Neural crest cell (in vitro differentiated cells): ENCODE results near the gene WSB2. TPM values are rescaled to one million over a fixed set of nuclear protein-coding genes. Genes with fewer than 3 reads are reported as not detected.
A peak's percentile ranks its signal among the peaks of the same experiment; 100 is the strongest.

ENCODE experiments used
- DNase-seq: peaks from one replicate; pipeline ENCODE4 v3.0.0; 2021; ENCODE audit warnings: low read depth, mixed read lengths, low spot score
- H3K27ac Mint-ChIP-seq: one replicate; pipeline ENCODE4 v1.8.0; 2021; ENCODE audit warnings: mild to moderate bottlenecking, mixed read lengths; ENCODE audit not compliant: unreplicated experiment
- H3K27me3 Mint-ChIP-seq: 2 replicates; pipeline ENCODE4 v1.8.0; 2021; ENCODE audit warnings: low read depth, mild to moderate bottlenecking, mixed read lengths
- H3K36me3 Mint-ChIP-seq: 2 replicates; pipeline ENCODE4 v1.8.0; 2021; ENCODE audit warnings: low read depth, mild to moderate bottlenecking, mixed read lengths
- H3K4me1 Mint-ChIP-seq: 2 replicates; pipeline ENCODE4 v1.8.0; 2021; ENCODE audit warnings: mixed read lengths
- H3K4me3 Mint-ChIP-seq: one replicate; pipeline ENCODE4 v1.8.0; 2021; ENCODE audit warnings: mild to moderate bottlenecking, mixed read lengths
- H3K9me3 Mint-ChIP-seq: 2 replicates; pipeline ENCODE4 v1.8.0; 2021; ENCODE audit warnings: mixed read lengths
- CTCF ChIP-seq: fragments of 200-600 bp; sonication (generic); conservative IDR thresholded peaks from 2 replicates; pipeline ENCODE4 v1.5.0; 2021; ENCODE audit warnings: antibody characterized with exemption, mild to moderate bottlenecking
- total RNA-seq: library from RNA; stranded (reverse); gene quantifications from 2 replicates; pipeline ENCODE4 v1.2.1, GENCODE V29; 2021

WSB2 gene
- total RNA-seq, 1 donor from 2014 or later = 78.6 TPM

DNA sequence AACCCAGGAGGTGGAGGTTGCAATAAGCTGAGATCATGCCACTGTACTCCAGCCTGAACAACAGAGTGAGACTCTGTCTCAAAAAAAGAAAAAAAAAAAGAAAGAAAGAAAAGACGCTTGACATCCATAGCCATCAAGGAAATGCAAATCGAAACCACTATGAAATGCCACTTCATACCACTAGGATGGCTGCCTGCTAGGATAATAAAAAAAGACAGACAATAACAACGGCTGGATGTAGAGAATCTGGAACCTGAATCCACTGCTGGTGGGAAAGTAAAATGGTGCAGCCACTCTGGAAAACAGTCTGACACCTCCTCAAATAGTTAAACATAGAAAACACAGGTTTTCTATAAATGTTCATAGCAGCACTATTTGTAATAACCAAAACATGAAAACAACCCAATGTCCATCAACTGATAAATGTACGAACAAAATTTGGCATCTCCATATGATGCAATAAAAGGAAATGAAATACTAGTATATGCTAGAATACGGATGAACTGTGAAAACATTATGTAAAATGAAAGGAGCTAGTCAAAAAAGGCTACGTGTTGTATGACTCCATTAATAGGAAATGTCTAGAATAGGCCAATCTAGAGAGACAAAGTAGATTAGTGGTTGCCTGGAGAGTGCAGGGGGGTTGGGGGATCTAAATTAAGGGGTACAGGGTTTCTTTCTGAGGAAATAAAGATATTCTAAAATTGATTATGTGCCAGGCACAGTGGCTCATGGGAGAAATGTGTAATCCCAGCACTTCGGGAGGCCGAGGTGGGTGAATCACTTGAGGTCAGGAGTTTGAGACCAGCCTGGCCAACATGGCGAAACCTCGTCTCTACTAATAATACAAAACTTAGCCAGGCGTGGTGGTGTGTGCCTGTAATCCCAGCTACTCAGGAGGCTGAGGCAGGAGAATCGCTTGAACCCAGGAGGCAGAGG, 9.7 kb downstream of the WSB2 start:
- peaks cover 17% of the 10 kb centered on the region for H3K4me1 Mint-ChIP-seq
- no peaks in the 10 kb centered on the region for H3K27me3 Mint-ChIP-seq
- TF ChIP-seq CTCF = peak; percentile 39
- H3K27ac Mint-ChIP-seq = no peak overlapping the region
- H3K4me3 Mint-ChIP-seq = no peak overlapping the region
- peaks cover 2% of the 10 kb centered on the region for H3K9me3 Mint-ChIP-seq
- peaks cover 10% of the 10 kb centered on the region for H3K36me3 Mint-ChIP-seq
- no peak for DNase-seq

- no peak for DNase-seq
- Mint-ChIP-seq H3K27ac (no peak overlapping the region), H3K4me3 (no peak overlapping the region), H3K36me3 (peaks cover 22% of the 10 kb centered on the region), H3K27me3 (no peaks in the 10 kb centered on the region), H3K4me1 (no peaks in the 10 kb centered on the region), H3K9me3 (no peaks in the 10 kb centered on the region)
- no peak for TF ChIP-seq CTCF
Measured at GRCh38 chr12:118046430-118046829, 14.5 kb downstream of the WSB2 start.

GRCh38 chr12:118044577-118044976, 16.4 kb downstream of the WSB2 start:
- H3K9me3 Mint-ChIP-seq = no peaks in the 10 kb centered on the region
- no peak overlapping the region for H3K27ac Mint-ChIP-seq
- H3K4me1 Mint-ChIP-seq = no peaks in the 10 kb centered on the region
- no peak for TF ChIP-seq CTCF
- H3K4me3 Mint-ChIP-seq = no peak overlapping the region
- no peaks in the 10 kb centered on the region for H3K27me3 Mint-ChIP-seq
- DNase-seq = no peak
- peaks cover 27% of the 10 kb centered on the region for H3K36me3 Mint-ChIP-seq

GRCh38 chr12:118044075-118044474, 16.9 kb downstream of the WSB2 start:
- Mint-ChIP-seq H3K27me3 (no peaks in the 10 kb centered on the region), H3K9me3 (no peaks in the 10 kb centered on the region), H3K4me3 (no peak overlapping the region), H3K4me1 (no peaks in the 10 kb centered on the region), H3K36me3 (peaks cover 27% of the 10 kb centered on the region), H3K27ac (no peak overlapping the region)
- no peak for DNase-seq
- no peak for TF ChIP-seq CTCF

DNA sequence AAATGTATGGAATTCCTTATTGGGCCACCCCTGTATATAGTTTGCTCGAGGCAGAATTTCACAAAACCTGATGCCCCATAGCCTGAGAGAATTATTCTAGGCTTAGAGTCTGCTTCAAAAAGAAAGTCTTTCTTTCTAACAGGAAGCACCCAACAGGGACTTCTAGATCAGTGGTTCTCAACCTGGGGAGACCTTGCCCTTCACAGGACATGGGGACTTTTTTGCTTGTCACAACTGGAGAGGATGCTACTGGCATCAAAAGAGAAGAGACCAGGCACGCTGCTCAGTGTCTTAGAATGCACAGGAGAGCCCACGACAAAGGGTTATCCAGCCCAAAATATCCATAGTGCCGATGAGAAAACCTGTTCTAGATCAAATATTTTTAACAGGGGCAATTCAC, 18.9 kb downstream of the WSB2 start:
- Mint-ChIP-seq H3K27me3 (no peaks in the 10 kb centered on the region), H3K4me1 (no peaks in the 10 kb centered on the region), H3K9me3 (no peaks in the 10 kb centered on the region), H3K36me3 (peaks cover 27% of the 10 kb centered on the region), H3K27ac (no peak overlapping the region), H3K4me3 (no peak overlapping the region)
- no peak for DNase-seq
- TF ChIP-seq CTCF = no peak
